ENCODE results near the gene H3-3A.
A peak's percentile ranks its signal among the peaks of the same experiment; 100 is the strongest.

Gene H3-3A

GRCh38 chr1:226062558-226063223 is at the start of gene H3-3A:
Gene H3-3A, plus strand, starts transcription at chr1:226062716. Its CDS starts 1,636 bp downstream, at chr1:226064352.
- peak within 1 kb of the TSS; percentile 73 for H3K4me3 ChIP-seq (ENCODE audit: low read depth, low read length)
- TF ChIP-seq CTCF (IDR thresholded peaks at IDR 0.05; ENCODE audit: low read depth, low read length), result no peak

GRCh38 chr1:226017070-226017469 is 45.4 kb upstream of the H3-3A start:
- no peak for TF ChIP-seq CTCF (IDR thresholded peaks at IDR 0.05; ENCODE audit: low read depth, low read length)
- H3K4me3 ChIP-seq (ENCODE audit: low read depth, low read length), result no peak overlapping the region

GRCh38 chr1:226019572-226019971 is 42.9 kb upstream of the H3-3A start:
- no peak for TF ChIP-seq CTCF (IDR thresholded peaks at IDR 0.05; ENCODE audit: low read depth, low read length)

GRCh38 chr1:226021401-226021800 is 41.1 kb upstream of the H3-3A start:
- TF ChIP-seq CTCF (IDR thresholded peaks at IDR 0.05; ENCODE audit: low read depth, low read length), result no peak
- no peak overlapping the region for H3K4me3 ChIP-seq (ENCODE audit: low read depth, low read length)

More at GRCh38 chr1:226019572-226019971, 42.9 kb upstream of the H3-3A start:
- no peak overlapping the region for H3K4me3 ChIP-seq (ENCODE audit: low read depth, low read length)

GRCh38 chr1:226021801-226022200 is 40.7 kb upstream of the H3-3A start:
- TF ChIP-seq CTCF (IDR thresholded peaks at IDR 0.05; ENCODE audit: low read depth, low read length), result no peak
- H3K4me3 ChIP-seq (ENCODE audit: low read depth, low read length), result no peak overlapping the region

GRCh38 chr1:226023735-226024134 is 38.8 kb upstream of the H3-3A start:
- TF ChIP-seq CTCF (IDR thresholded peaks at IDR 0.05; ENCODE audit: low read depth, low read length), result no peak

GRCh38 chr1:226026833-226027232 is 35.7 kb upstream of the H3-3A start:
- no peak overlapping the region for H3K4me3 ChIP-seq (ENCODE audit: low read depth, low read length)
- TF ChIP-seq CTCF (IDR thresholded peaks at IDR 0.05; ENCODE audit: low read depth, low read length), result no peak

More at GRCh38 chr1:226023735-226024134, 38.8 kb upstream of the H3-3A start:
- H3K4me3 ChIP-seq (ENCODE audit: low read depth, low read length), result no peak overlapping the region
